SK-N-SH treated with all-trans-retinoic acid at 6 μM for 48 hours (cell line): Measurements from ENCODE around the gene NTN1.

Experiments
- ATAC-seq: fragments of 200-7000 bp; cut with Tn5 transposase; 3 replicates; pipeline ENCODE4 v1.9.1; 2020; ENCODE audit warnings: mild to moderate bottlenecking, moderate library complexity
- ARNTL ChIP-seq: fragments of 450-650 bp; formaldehyde crosslinking; IDR thresholded peaks from 2 replicates; pipeline ENCODE4 v1.5.0; 2020; ENCODE audit warnings: low read depth, mild to moderate bottlenecking, moderate library complexity, borderline replicate concordance
- BACH2 ChIP-seq: fragments of 250-450 bp; sonication (Bioruptor Pico); IDR thresholded peaks from 2 replicates; pipeline ENCODE4 v1.9.0; 2021; ENCODE audit warnings: mild to moderate bottlenecking, borderline replicate concordance
- CSDC2 ChIP-seq: fragments of 250-450 bp; sonication (Bioruptor Pico); IDR thresholded peaks from 2 replicates; pipeline ENCODE4 v1.5.0; 2020; ENCODE audit warnings: mild to moderate bottlenecking, moderate library complexity
- CSRNP3 ChIP-seq: fragments of 250-450 bp; sonication (Bioruptor Pico); IDR thresholded peaks from 2 replicates; pipeline ENCODE4 v1.5.1; 2021; ENCODE audit warnings: mild to moderate bottlenecking, moderate library complexity
- ESRRG ChIP-seq: fragments of 250-450 bp; sonication (Bioruptor Pico); IDR thresholded peaks from 2 replicates; pipeline ENCODE4 v1.6.1; 2021; ENCODE audit warnings: mild to moderate bottlenecking
- GLIS3 ChIP-seq: fragments of 250-450 bp; sonication (Bioruptor Pico); IDR thresholded peaks from 2 replicates; pipeline ENCODE4 v1.5.0; 2020; ENCODE audit warnings: mild to moderate bottlenecking, moderate library complexity
- ISL1 ChIP-seq: fragments of 250-450 bp; sonication (Bioruptor Pico); IDR thresholded peaks from 2 replicates; pipeline ENCODE4 v2.1.2; 2022; ENCODE audit warnings: mild to moderate bottlenecking, moderate library complexity
- OSR1 ChIP-seq: fragments of 250-450 bp; sonication (Bioruptor Pico); IDR thresholded peaks from 2 replicates; pipeline ENCODE4 v1.8.0; 2022; ENCODE audit warnings: moderate library complexity, mild to moderate bottlenecking, inconsistent platforms
- POU6F1 ChIP-seq: fragments of 250-450 bp; sonication (Bioruptor Pico); IDR thresholded peaks from 2 replicates; pipeline ENCODE4 v1.8.0; 2021; ENCODE audit warnings: low read depth, mild to moderate bottlenecking, moderate library complexity, borderline replicate concordance
- RARB ChIP-seq: fragments of 250-450 bp; sonication (Bioruptor Pico); IDR thresholded peaks from 2 replicates; pipeline ENCODE4 v1.8.0; 2021; ENCODE audit warnings: mild to moderate bottlenecking, moderate library complexity
- SNAI2 ChIP-seq: fragments of 250-450 bp; sonication (Bioruptor Pico); IDR thresholded peaks from 2 replicates; pipeline ENCODE4 v1.5.0; 2020; ENCODE audit warnings: mild to moderate bottlenecking, moderate library complexity
- TCF4 ChIP-seq: fragments of 250-450 bp; sonication (Bioruptor Pico); IDR thresholded peaks from 2 replicates; pipeline ENCODE4 v1.8.0; 2021; ENCODE audit warnings: mild to moderate bottlenecking, moderate library complexity, borderline replicate concordance
- TOX ChIP-seq: fragments of 250-450 bp; sonication (Bioruptor Pico); IDR thresholded peaks from 2 replicates; pipeline ENCODE4 v1.8.0; 2021; ENCODE audit warnings: mild to moderate bottlenecking, moderate library complexity, borderline replicate concordance
- TSHZ2 ChIP-seq: fragments of 250-450 bp; sonication (Bioruptor Pico); IDR thresholded peaks from 2 replicates; pipeline ENCODE4 v1.5.0; 2020; ENCODE audit warnings: mild to moderate bottlenecking, moderate library complexity
- ZC3H10 ChIP-seq: fragments of 250-450 bp; sonication (Bioruptor Pico); IDR thresholded peaks from 2 replicates; pipeline ENCODE4 v1.5.1; 2021; ENCODE audit warnings: mild to moderate bottlenecking, moderate library complexity
- ZFP3 ChIP-seq: fragments of 250-450 bp; sonication (Bioruptor Pico); IDR thresholded peaks from 2 replicates; pipeline ENCODE4 v1.5.0; 2020; ENCODE audit warnings: mild to moderate bottlenecking, moderate library complexity
- ZFP30 ChIP-seq: fragments of 450-650 bp; formaldehyde crosslinking; IDR thresholded peaks from 2 replicates; pipeline ENCODE4 v1.5.0; 2022; ENCODE audit warnings: mild to moderate bottlenecking, moderate library complexity
- ZNF70 ChIP-seq: fragments of 450-650 bp; formaldehyde crosslinking; IDR thresholded peaks from 2 replicates; pipeline ENCODE4 v1.5.0; 2020; ENCODE audit warnings: mild to moderate bottlenecking, moderate library complexity
- ZNF8 ChIP-seq: fragments of 450-650 bp; formaldehyde crosslinking; IDR thresholded peaks from 2 replicates; pipeline ENCODE4 v1.5.0; 2020; ENCODE audit warnings: mild to moderate bottlenecking, moderate library complexity
- TF ChIP-seq, protein P1 (sequence below): fragments of 250-450 bp; sonication (Bioruptor Pico); IDR thresholded peaks from 2 replicates; pipeline ENCODE4 v1.5.1; 2020; ENCODE audit warnings: low read depth, mild to moderate bottlenecking, moderate library complexity
- TF ChIP-seq, protein P2 (sequence below): fragments of 250-450 bp; sonication (Bioruptor Pico); IDR thresholded peaks from 2 replicates; pipeline ENCODE4 v1.8.0; 2020; ENCODE audit warnings: mild to moderate bottlenecking, moderate library complexity, borderline replicate concordance

NTN1 gene

DNA sequence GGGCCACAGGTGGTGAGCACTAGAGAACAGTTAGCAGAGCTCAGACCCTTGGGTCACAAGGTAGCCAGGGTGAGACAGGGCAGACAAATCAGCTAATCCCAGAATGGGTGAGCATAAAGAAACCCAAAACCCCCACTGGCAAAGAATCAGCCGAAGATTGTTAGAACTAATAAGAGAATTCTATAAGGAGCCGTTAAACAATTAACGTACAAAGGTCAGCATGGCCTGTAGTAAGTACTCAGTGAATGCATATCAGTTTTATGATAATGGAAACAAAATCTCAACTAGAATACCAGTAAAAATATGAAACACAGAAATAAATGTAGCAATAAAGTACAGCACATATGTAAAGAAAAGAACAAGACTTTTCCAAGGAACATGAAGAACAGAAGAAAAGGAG is 168.6 kb downstream of the NTN1 start:
- no peak for ATAC-seq
- no peak for TF ChIP-seq ZNF70 (CRISPR knock-in tag)
- TF ChIP-seq OSR1: no peak
- TF ChIP-seq SNAI2 (CRISPR knock-in tag): no peak
- TF ChIP-seq RARB (CRISPR knock-in tag): no peak
- TF ChIP-seq TOX (CRISPR knock-in tag): no peak
- no peak for TF ChIP-seq POU6F1

- ATAC-seq: no peak
- TF ChIP-seq, protein P1, sequence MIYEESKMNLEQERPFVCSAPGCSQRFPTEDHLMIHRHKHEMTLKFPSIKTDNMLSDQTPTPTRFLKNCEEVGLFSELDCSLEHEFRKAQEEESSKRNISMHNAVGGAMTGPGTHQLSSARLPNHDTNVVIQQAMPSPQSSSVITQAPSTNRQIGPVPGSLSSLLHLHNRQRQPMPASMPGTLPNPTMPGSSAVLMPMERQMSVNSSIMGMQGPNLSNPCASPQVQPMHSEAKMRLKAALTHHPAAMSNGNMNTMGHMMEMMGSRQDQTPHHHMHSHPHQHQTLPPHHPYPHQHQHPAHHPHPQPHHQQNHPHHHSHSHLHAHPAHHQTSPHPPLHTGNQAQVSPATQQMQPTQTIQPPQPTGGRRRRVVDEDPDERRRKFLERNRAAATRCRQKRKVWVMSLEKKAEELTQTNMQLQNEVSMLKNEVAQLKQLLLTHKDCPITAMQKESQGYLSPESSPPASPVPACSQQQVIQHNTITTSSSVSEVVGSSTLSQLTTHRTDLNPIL (CRISPR knock-in tag): no peak
- no peak for TF ChIP-seq ESRRG (CRISPR knock-in tag)
- no peak for TF ChIP-seq CSDC2
- no peak for TF ChIP-seq TSHZ2 (CRISPR knock-in tag)
- no peak for TF ChIP-seq POU6F1
- no peak for TF ChIP-seq ISL1
Observed at GRCh38 chr17:9192010-9192409, 170.7 kb downstream of the NTN1 start.

DNA sequence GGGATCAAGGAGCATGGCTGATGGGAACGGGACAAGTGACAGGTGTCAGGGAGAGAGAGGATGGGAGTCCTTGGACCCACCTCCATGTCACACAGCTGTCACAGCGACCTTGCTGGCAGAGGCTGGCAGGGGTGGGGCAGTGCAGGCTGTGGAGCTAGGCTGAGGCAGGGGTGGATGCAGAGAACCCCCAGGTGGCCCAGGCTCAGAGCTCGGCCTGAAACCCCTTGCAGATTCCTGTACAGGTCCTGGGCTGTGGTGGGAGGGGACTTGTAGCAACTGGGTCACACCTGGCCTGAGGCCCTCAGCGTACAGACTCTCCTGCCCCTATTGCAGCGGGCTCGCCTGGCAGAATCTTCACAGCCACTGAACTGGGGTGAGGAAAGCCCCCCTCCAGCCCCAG is 174.1 kb downstream of the NTN1 start:
- ATAC-seq: no peak
- TF ChIP-seq ARNTL (CRISPR knock-in tag) (no peak), GLIS3 (CRISPR knock-in tag) (no peak)

DNA sequence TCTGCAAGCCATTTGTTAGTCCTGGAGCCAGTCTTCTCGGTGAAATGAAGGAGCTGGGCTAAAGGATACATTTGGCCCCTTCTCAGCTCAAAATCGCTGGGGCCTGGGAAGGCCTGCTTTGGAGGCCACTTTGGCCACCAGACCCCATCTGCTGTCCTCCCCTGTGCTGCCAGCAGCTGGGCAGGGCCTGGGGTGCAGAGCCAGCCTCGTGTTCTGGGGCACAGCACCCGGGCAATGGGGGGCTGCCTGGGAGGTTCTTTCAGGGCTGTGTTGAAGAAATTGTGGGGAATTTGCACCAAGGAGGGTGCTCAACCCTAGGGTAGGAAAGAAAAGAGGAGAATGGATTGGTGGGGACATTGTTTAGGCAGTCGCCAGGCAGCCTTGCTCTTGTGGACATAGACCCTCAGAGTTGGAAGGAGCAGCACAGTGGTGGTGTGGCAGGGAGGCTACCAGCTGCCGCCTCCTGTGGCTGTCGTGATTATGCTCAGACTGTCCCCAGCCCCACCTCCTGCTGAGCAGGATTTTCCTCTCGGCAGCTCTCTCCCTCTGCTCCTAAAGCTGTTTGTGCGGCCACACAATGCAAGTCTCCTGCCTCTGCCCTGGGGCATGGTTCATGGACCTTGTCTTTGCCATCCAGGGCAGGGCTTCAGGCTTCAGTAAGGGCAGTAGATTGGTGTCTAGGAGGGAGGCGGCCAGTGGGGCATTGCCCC is 174.8 kb downstream of the NTN1 start:
- no peak for ATAC-seq
- TF ChIP-seq ZFP30 (CRISPR knock-in tag): no peak
- no peak for TF ChIP-seq GLIS3 (CRISPR knock-in tag)
- no peak for TF ChIP-seq ZNF8 (CRISPR knock-in tag)
- TF ChIP-seq CSRNP3 (CRISPR knock-in tag): no peak
- TF ChIP-seq TOX (CRISPR knock-in tag): no peak
- TF ChIP-seq TCF4 (CRISPR knock-in tag): no peak
- no peak for TF ChIP-seq RARB (CRISPR knock-in tag)
- TF ChIP-seq, protein P1 (CRISPR knock-in tag): no peak
- no peak for TF ChIP-seq ZFP3 (CRISPR knock-in tag)
- no peak for TF ChIP-seq ZNF70 (CRISPR knock-in tag)
- no peak for TF ChIP-seq ISL1
- no peak for TF ChIP-seq ZC3H10 (CRISPR knock-in tag)
- no peak for TF ChIP-seq SNAI2 (CRISPR knock-in tag)
- TF ChIP-seq, protein P2, sequence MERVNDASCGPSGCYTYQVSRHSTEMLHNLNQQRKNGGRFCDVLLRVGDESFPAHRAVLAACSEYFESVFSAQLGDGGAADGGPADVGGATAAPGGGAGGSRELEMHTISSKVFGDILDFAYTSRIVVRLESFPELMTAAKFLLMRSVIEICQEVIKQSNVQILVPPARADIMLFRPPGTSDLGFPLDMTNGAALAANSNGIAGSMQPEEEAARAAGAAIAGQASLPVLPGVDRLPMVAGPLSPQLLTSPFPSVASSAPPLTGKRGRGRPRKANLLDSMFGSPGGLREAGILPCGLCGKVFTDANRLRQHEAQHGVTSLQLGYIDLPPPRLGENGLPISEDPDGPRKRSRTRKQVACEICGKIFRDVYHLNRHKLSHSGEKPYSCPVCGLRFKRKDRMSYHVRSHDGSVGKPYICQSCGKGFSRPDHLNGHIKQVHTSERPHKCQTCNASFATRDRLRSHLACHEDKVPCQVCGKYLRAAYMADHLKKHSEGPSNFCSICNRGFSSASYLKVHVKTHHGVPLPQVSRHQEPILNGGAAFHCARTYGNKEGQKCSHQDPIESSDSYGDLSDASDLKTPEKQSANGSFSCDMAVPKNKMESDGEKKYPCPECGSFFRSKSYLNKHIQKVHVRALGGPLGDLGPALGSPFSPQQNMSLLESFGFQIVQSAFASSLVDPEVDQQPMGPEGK (CRISPR knock-in tag): no peak
- no peak for TF ChIP-seq ARNTL (CRISPR knock-in tag)
- no peak for TF ChIP-seq BACH2 (CRISPR knock-in tag)
